Karpas-422 (cell line): Measurements from ENCODE around the gene TNFSF13. TPM values are rescaled to one million over a fixed set of nuclear protein-coding genes. Genes with fewer than 3 reads are reported as not detected.

ENCODE experiments used
- DNase-seq: peaks from one replicate; pipeline ENCODE4 v3.0.0-alpha.2; 2015
- H2AFZ ChIP-seq: fragments of 200-600 bp; sonication (generic); 2 replicates; pipeline ENCODE4 v1.6.1; 2014; ENCODE audit warnings: antibody characterized with exemption, low read length, mixed read lengths
- H3K27ac ChIP-seq: fragments of 200-600 bp; sonication (generic); 2 replicates; pipeline ENCODE4 v1.5.1; 2014; ENCODE audit warnings: mild to moderate bottlenecking, low read length, moderate library complexity
- H3K27me3 ChIP-seq: fragments of 200-600 bp; sonication (generic); 2 replicates; pipeline ENCODE4 v1.6.1; 2014; ENCODE audit warnings: low read length, mixed read lengths
- H3K36me3 ChIP-seq: fragments of 200-600 bp; sonication (generic); 2 replicates; pipeline ENCODE4 v1.6.1; 2014; ENCODE audit warnings: low read length, mixed read lengths; ENCODE audit not compliant: insufficient read depth
- H3K4me1 ChIP-seq: fragments of 200-600 bp; sonication (generic); 2 replicates; pipeline ENCODE4 v1.6.1; 2014; ENCODE audit warnings: mild to moderate bottlenecking, low read length, mixed read lengths
- H3K4me2 ChIP-seq: fragments of 200-600 bp; sonication (generic); 2 replicates; pipeline ENCODE4 v1.6.1; 2014; ENCODE audit warnings: low read length, low read depth, mild to moderate bottlenecking; ENCODE audit not compliant: poor library complexity, severe bottlenecking
- H3K4me3 ChIP-seq: fragments of 200-600 bp; sonication (generic); 2 replicates; pipeline ENCODE4 v1.5.1; 2014; ENCODE audit warnings: mild to moderate bottlenecking, antibody characterized with exemption, low read length, mixed read lengths
- H3K79me2 ChIP-seq: fragments of 200-600 bp; sonication (generic); 2 replicates; pipeline ENCODE4 v1.6.1; 2014; ENCODE audit warnings: mild to moderate bottlenecking, low read length, mixed read lengths
- H3K9ac ChIP-seq: fragments of 200-600 bp; sonication (generic); 2 replicates; pipeline ENCODE4 v1.6.0; 2014; ENCODE audit warnings: low read length
- H3K9me2 ChIP-seq: fragments of 200-600 bp; sonication (generic), shearing (Covaris generic); replicated peaks from 2 replicates; pipeline ENCODE4 v1.6.0; 2014; ENCODE audit warnings: mild to moderate bottlenecking, low read length, moderate library complexity; ENCODE audit not compliant: insufficient read depth
- H3K9me3 ChIP-seq: fragments of 300-700, 200-600 bp; sonication (generic); 2 replicates; pipeline ENCODE4 v1.6.1; 2014; ENCODE audit warnings: low read length, mixed read lengths
- H4K20me1 ChIP-seq: fragments of 200-600 bp; sonication (generic); 2 replicates; pipeline ENCODE4 v1.6.1; 2014; ENCODE audit warnings: mild to moderate bottlenecking, antibody characterized with exemption, low read length, low read depth; ENCODE audit not compliant: insufficient read depth
- total RNA-seq: library from RNA; depleted of rRNA; stranded (reverse); fragments of >200 nt; shearing (Covaris generic); gene quantifications from 2 replicates; pipeline ENCODE4 v1.2.3, GENCODE V29; 2014; ENCODE audit warnings: low replicate concordance; rRNA removed

TNFSF13 gene, protein sequence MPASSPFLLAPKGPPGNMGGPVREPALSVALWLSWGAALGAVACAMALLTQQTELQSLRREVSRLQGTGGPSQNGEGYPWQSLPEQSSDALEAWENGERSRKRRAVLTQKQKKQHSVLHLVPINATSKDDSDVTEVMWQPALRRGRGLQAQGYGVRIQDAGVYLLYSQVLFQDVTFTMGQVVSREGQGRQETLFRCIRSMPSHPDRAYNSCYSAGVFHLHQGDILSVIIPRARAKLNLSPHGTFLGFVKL
- 0.90 and 4.0 TPM in 2 replicates for total RNA-seq

DNA sequence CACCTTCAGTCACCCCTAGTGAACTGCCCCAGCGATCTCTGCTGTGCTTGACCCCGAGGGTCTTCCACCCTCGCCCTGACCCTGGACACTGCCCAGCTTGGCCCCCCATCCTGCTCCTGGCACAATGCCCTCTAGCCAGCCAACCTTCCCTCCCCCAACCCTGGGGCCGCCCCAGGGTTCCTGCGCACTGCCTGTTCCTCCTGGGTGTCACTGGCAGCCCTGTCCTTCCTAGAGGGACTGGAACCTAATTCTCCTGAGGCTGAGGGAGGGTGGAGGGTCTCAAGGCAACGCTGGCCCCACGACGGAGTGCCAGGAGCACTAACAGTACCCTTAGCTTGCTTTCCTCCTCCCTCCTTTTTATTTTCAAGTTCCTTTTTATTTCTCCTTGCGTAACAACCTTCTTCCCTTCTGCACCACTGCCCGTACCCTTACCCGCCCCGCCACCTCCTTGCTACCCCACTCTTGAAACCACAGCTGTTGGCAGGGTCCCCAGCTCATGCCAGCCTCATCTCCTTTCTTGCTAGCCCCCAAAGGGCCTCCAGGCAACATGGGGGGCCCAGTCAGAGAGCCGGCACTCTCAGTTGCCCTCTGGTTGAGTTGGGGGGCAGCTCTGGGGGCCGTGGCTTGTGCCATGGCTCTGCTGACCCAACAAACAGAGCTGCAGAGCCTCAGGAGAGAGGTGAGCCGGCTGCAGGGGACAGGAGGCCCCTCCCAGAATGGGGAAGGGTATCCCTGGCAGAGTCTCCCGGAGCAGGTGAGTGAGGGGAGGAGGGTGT, at the start of gene TNFSF13:
Gene TNFSF13, plus strand, starts transcription at position 207 of the 776 bp plus-strand sequence. Its CDS starts 290 bp downstream, at position 497.
- H3K9me2 ChIP-seq = no peaks in the 10 kb centered on the region
- H3K4me3 ChIP-seq = no peak within 1 kb of the TSS
- no peak within 1 kb of the TSS for H2AFZ ChIP-seq
- H3K36me3 ChIP-seq = peaks cover 5% of the 10 kb centered on the region; the same call in 1 of the 2 replicates
- peaks cover 27% of the 10 kb centered on the region for H3K79me2 ChIP-seq
- no peaks in the 10 kb centered on the region for H3K9me3 ChIP-seq
- peak within 1 kb of the TSS; percentile 38 for H3K9ac ChIP-seq
- H3K27me3 ChIP-seq = no peaks in the 10 kb centered on the region
- peak within 1 kb of the TSS; percentile 28 for H3K4me2 ChIP-seq
- H3K27ac ChIP-seq = no peak within 1 kb of the TSS
- H4K20me1 ChIP-seq = peaks cover 3% of the 10 kb centered on the region; the same call in 1 of the 2 replicates
- no peak for DNase-seq
- peaks cover 38% of the 10 kb centered on the region for H3K4me1 ChIP-seq

DNA sequence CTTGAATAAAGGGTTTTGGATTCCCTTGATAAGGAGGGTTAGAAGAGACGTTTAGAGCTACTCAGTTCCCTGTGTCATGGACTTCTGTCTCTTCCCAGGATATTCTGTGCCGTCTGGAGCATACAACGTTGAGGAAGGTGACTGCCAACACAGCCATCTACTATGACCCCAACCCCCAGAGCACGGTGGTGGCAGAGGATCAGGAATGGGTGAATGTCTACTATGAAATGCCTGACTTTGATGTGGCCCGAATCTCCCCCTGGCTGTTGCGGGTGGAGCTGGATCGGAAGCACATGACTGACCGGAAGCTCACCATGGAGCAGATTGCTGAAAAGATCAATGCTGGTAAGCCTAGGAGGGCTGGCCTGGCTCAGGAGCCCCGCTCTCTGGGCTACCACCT, 49.7 kb upstream of the TNFSF13 start:
- Histone ChIP-seq H3K4me3 (no peak overlapping the region), H3K36me3 (peaks cover 37% of the 10 kb centered on the region), H3K9me3 (no peaks in the 10 kb centered on the region), H3K9ac (no peak overlapping the region), H2AFZ (no peak overlapping the region), H3K9me2 (no peaks in the 10 kb centered on the region), H4K20me1 (peaks cover 5% of the 10 kb centered on the region), H3K79me2 (no peaks in the 10 kb centered on the region), H3K27ac (no peak overlapping the region), H3K4me2 (no peak overlapping the region), H3K27me3 (no peaks in the 10 kb centered on the region), H3K4me1 (no peaks in the 10 kb centered on the region)
- DNase-seq = no peak

DNA sequence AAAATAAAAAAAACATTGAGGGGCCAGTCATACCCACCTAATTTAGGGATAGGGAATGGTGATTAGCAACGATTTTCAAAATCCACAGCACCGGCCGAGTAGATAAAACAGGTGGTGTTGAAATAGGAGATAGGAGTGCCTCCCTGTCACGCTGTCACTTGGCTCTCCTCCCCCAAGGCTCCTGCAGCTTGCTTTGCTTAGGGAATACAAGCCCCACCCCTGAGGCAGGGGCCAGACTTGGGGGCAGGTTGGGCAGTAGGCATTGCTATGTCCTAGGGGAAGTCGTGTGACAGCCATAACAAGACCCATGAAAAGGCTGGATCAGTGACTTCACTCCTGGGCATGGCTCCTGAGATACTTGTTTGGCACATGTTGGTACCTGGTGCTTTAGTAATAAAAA, 48.6 kb upstream of the TNFSF13 start:
- H3K9me3 ChIP-seq = no peaks in the 10 kb centered on the region
- no peak overlapping the region for H2AFZ ChIP-seq
- H3K79me2 ChIP-seq = no peaks in the 10 kb centered on the region
- no peak overlapping the region for H3K4me2 ChIP-seq
- no peak overlapping the region for H3K9ac ChIP-seq
- peaks cover 33% of the 10 kb centered on the region for H3K36me3 ChIP-seq
- peaks cover 3% of the 10 kb centered on the region; the same call in 1 of the 2 replicates for H4K20me1 ChIP-seq
- H3K4me1 ChIP-seq = no peaks in the 10 kb centered on the region
- no peak for DNase-seq
- no peaks in the 10 kb centered on the region for H3K27me3 ChIP-seq
- no peak overlapping the region for H3K4me3 ChIP-seq
- H3K9me2 ChIP-seq = no peaks in the 10 kb centered on the region
- no peak overlapping the region for H3K27ac ChIP-seq

DNA sequence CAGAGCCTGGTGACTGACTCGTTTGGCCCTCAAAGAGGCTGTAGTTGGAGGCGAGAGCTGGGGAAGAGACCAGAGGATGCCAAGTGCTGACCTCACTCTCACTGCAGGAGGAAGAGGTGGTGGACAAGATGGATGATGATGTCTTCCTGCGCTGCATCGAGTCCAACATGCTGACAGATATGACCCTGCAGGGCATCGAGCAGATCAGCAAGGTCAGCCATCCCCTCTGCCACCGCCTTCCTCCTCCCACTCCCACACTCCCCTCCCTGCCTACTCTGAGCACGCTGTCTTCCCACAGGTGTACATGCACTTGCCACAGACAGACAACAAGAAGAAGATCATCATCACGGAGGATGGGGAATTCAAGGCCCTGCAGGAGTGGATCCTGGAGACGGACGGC, 47.4 kb upstream of the TNFSF13 start:
- Histone ChIP-seq H3K9me3 (no peaks in the 10 kb centered on the region), H3K79me2 (no peaks in the 10 kb centered on the region), H3K9ac (no peak overlapping the region), H3K27me3 (no peaks in the 10 kb centered on the region), H3K4me1 (no peaks in the 10 kb centered on the region), H3K4me3 (no peak overlapping the region), H3K9me2 (no peaks in the 10 kb centered on the region), H3K36me3 (peaks cover 26% of the 10 kb centered on the region), H4K20me1 (peaks cover 3% of the 10 kb centered on the region; the same call in 1 of the 2 replicates), H3K4me2 (no peak overlapping the region), H2AFZ (no peak overlapping the region), H3K27ac (no peak overlapping the region)
- no peak for DNase-seq

DNA sequence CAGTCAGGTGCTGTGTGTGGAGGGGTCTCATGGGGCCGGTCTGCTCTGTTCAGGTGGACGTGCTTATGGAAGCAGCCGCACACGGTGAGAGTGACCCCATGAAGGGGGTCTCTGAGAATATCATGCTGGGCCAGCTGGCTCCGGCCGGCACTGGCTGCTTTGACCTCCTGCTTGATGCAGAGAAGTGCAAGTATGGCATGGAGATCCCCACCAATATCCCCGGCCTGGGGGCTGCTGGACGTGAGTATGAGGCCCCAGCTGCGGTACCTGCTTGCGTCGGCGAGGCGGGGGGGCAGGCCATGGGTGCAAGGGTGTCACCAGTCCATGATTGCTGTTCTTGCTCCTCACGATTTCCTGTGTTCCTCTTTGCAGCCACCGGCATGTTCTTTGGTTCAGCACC, 46.4 kb upstream of the TNFSF13 start:
- no peak overlapping the region for H3K4me2 ChIP-seq
- no peaks in the 10 kb centered on the region for H3K9me2 ChIP-seq
- no peaks in the 10 kb centered on the region for H3K4me1 ChIP-seq
- no peaks in the 10 kb centered on the region for H3K79me2 ChIP-seq
- no peak overlapping the region for H3K4me3 ChIP-seq
- no peak for DNase-seq
- H3K9ac ChIP-seq = no peak overlapping the region
- H3K36me3 ChIP-seq = peaks cover 19% of the 10 kb centered on the region
- no peaks in the 10 kb centered on the region for H3K27me3 ChIP-seq
- no peak overlapping the region for H3K27ac ChIP-seq
- H3K9me3 ChIP-seq = no peaks in the 10 kb centered on the region
- no peaks in the 10 kb centered on the region for H4K20me1 ChIP-seq
- H2AFZ ChIP-seq = no peak overlapping the region

DNA sequence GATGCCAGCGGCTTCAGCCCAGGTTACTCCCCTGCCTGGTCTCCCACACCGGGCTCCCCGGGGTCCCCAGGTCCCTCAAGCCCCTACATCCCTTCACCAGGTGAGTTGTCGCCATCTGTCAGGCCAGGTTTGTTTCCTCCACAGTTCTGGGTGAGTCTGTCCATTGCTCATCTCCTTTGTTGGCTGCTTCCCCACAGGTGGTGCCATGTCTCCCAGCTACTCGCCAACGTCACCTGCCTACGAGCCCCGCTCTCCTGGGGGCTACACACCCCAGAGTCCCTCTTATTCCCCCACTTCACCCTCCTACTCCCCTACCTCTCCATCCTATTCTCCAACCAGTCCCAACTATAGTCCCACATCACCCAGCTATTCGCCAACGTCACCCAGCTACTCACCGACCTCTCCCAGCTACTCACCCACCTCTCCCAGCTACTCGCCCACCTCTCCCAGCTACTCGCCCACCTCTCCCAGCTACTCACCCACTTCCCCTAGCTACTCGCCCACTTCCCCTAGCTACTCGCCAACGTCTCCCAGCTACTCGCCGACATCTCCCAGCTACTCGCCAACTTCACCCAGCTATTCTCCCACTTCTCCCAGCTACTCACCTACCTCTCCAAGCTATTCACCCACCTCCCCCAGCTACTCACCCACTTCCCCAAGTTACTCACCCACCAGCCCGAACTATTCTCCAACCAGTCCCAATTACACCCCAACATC, 45.6 kb upstream of the TNFSF13 start:
- no peaks in the 10 kb centered on the region for H3K27me3 ChIP-seq
- no peak for DNase-seq
- no peak overlapping the region for H3K4me2 ChIP-seq
- no peaks in the 10 kb centered on the region for H3K4me1 ChIP-seq
- H3K27ac ChIP-seq = no peak overlapping the region
- no peak overlapping the region for H3K4me3 ChIP-seq
- H3K36me3 ChIP-seq = peaks cover 15% of the 10 kb centered on the region
- no peaks in the 10 kb centered on the region for H3K9me3 ChIP-seq
- H3K9ac ChIP-seq = no peak overlapping the region
- no peaks in the 10 kb centered on the region for H3K79me2 ChIP-seq
- H3K9me2 ChIP-seq = no peaks in the 10 kb centered on the region
- no peak overlapping the region for H2AFZ ChIP-seq
- no peaks in the 10 kb centered on the region for H4K20me1 ChIP-seq

DNA sequence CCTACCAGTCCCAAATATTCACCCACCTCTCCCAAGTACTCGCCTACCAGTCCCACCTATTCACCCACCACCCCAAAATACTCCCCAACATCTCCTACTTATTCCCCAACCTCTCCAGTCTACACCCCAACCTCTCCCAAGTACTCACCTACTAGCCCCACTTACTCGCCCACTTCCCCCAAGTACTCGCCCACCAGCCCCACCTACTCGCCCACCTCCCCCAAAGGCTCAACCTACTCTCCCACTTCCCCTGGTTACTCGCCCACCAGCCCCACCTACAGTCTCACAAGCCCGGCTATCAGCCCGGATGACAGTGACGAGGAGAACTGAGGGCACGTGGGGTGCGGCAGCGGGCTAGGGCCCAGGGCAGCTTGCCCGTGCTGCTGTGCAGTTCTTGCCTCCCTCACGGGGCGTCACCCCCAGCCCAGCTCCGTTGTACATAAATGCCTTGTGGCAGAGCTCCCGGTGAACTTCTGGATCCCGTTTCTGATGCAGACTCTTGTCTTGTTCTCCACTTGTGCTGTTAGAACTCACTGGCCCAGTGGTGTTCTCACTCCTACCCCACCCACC, 44.6 kb upstream of the TNFSF13 start:
- Histone ChIP-seq H3K9me2 (no peaks in the 10 kb centered on the region), H2AFZ (no peak overlapping the region), H4K20me1 (no peaks in the 10 kb centered on the region), H3K27ac (no peak overlapping the region), H3K27me3 (no peaks in the 10 kb centered on the region), H3K9ac (no peak overlapping the region), H3K9me3 (no peaks in the 10 kb centered on the region), H3K4me3 (no peak overlapping the region), H3K4me1 (no peaks in the 10 kb centered on the region), H3K4me2 (no peak overlapping the region), H3K79me2 (no peaks in the 10 kb centered on the region), H3K36me3 (peaks cover 14% of the 10 kb centered on the region)
- no peak for DNase-seq
